ENCODE data around the gene C9.
"Not testable (repeated sequence)": the region's sequence is repeated elsewhere in the genome, so short reads cannot be mapped to it uniquely, and the experiment has no call there.

The C9 gene

GRCh38 chr5:39364367-39364766 is at the start of gene C9:
TSS of gene C9 (minus strand) at chr5:39364495. CDS start at chr5:39364464, 31 bp downstream.
- Histone ChIP-seq H3K36me3 (no peaks in the 10 kb centered on the region), H3K9ac (no peak within 1 kb of the TSS), H3K27me3 (no peaks in the 10 kb centered on the region), H3K27ac (no peak within 1 kb of the TSS), H3K4me3 (no peak within 1 kb of the TSS), H4K20me1 (peaks cover 0 to 13% (median 0%) of the 10 kb centered on the region in 11 experiments; a peak in 2 of 22 replicates), H3K4me2 (no peak within 1 kb of the TSS), H3K4me1 (peaks cover 0 to 4% (median 0%) of the 10 kb centered on the region in 10 experiments; a peak in 1 of 20 replicates), H3K9me3 (replicated peaks in 1 of 11) (no peaks in the 10 kb centered on the region)
- TF ChIP-seq Cebpa-rat (IDR thresholded peaks at IDR 0.05), result no peak

GRCh38 chr5:39413771-39414170 is 49.5 kb upstream of the C9 start:
- Histone ChIP-seq H3K4me1 (peaks cover 0 to 100% (median 22%) of the 10 kb centered on the region in 10 experiments; a peak in 14 of 20 replicates), H4K20me1 (peaks cover 0 to 100% (median 0%) of the 10 kb centered on the region in 11 experiments; a peak in 5 of 22 replicates)
- no peak for TF ChIP-seq Cebpa-rat (IDR thresholded peaks at IDR 0.05)

GRCh38 chr5:39412721-39413394 is 48.6 kb upstream of the C9 start:
- H3K9me3 ChIP-seq (replicated peaks in 1 of 11), result no peaks in the 10 kb centered on the region; a peak in 1 of 22 replicates
- 0 out of 22 replicates have a peak overlapping the region, but pooled peaks of 1 of the 11 experiments have one; percentile 18 for H3K9ac ChIP-seq
- no peak overlapping the region for H3K4me3 ChIP-seq
- no peaks in the 10 kb centered on the region for H3K27me3 ChIP-seq
- peaks cover 0 to 100% (median 22%) of the 10 kb centered on the region in 10 experiments; a peak in 14 of 20 replicates for H3K4me1 ChIP-seq
- H3K4me2 ChIP-seq, result peak overlapping the region in 5 of 11 experiments; percentile 19 to 98 (median 75); a peak in 8 of 22 replicates
- peaks cover 0 to 98% (median 0%) of the 10 kb centered on the region in 11 experiments; a peak in 8 of 22 replicates for H3K36me3 ChIP-seq
- H4K20me1 ChIP-seq, result peaks cover 0 to 100% (median 0%) of the 10 kb centered on the region in 11 experiments; a peak in 5 of 22 replicates
- peak overlapping the region in 4 of 11 experiments; percentile 6 to 70 (median 32); a peak in 6 of 22 replicates for H3K27ac ChIP-seq
- no peak for TF ChIP-seq Cebpa-rat (IDR thresholded peaks at IDR 0.05)

More at GRCh38 chr5:39413771-39414170, 49.5 kb upstream of the C9 start:
- H3K4me2 ChIP-seq, result peak overlapping the region in 3 of 11 experiments; percentile 75 to 98 (median 94); a peak in 6 of 22 replicates
- H3K27ac ChIP-seq, result no peak overlapping the region
- no peaks in the 10 kb centered on the region for H3K27me3 ChIP-seq
- no peaks in the 10 kb centered on the region; a peak in 1 of 22 replicates for H3K9me3 ChIP-seq (replicated peaks in 1 of 11)
- no peak overlapping the region for H3K4me3 ChIP-seq
- peaks cover 0 to 98% (median 0%) of the 10 kb centered on the region in 11 experiments; a peak in 8 of 22 replicates for H3K36me3 ChIP-seq
- H3K9ac ChIP-seq, result no peak overlapping the region

- H3K27ac ChIP-seq, result peak overlapping the region in 5 of 11 experiments; percentile 45 to 73 (median 57); a peak in 9 of 22 replicates
- H3K9me3 ChIP-seq (replicated peaks in 1 of 11), result no peaks in the 10 kb centered on the region; a peak in 1 of 22 replicates
- H3K27me3 ChIP-seq, result no peaks in the 10 kb centered on the region
- H3K36me3 ChIP-seq, result peaks cover 0 to 98% (median 0%) of the 10 kb centered on the region in 11 experiments; a peak in 8 of 22 replicates
- TF ChIP-seq Cebpa-rat (IDR thresholded peaks at IDR 0.05), result no peak
- peak overlapping the region in 2 of 11 experiments; percentile 46 to 61; a peak in 3 of 22 replicates for H3K9ac ChIP-seq
- peaks cover 0 to 100% (median 22%) of the 10 kb centered on the region in 10 experiments; a peak in 14 of 20 replicates for H3K4me1 ChIP-seq
- peaks cover 0 to 100% (median 0%) of the 10 kb centered on the region in 11 experiments; a peak in 5 of 22 replicates for H4K20me1 ChIP-seq
- H3K4me3 ChIP-seq, result 0 out of 20 replicates have a peak overlapping the region, but pooled peaks of 1 of the 10 experiments have one; percentile 17
- peak overlapping the region in 6 of 11 experiments; percentile 67 to 98 (median 76); a peak in 10 of 22 replicates for H3K4me2 ChIP-seq
These were observed 47.7 kb upstream of the C9 start for GRCh38 chr5:39411985-39412384.

GRCh38 chr5:39411061-39411460 is 46.8 kb upstream of the C9 start:
- Histone ChIP-seq H4K20me1 (peaks cover 0 to 100% (median 0%) of the 10 kb centered on the region in 11 experiments; a peak in 6 of 22 replicates), H3K4me2 (peak overlapping the region in 8 of 11 experiments; percentile 8 to 98 (median 74); a peak in 14 of 22 replicates), H3K4me1 (peaks cover 0 to 100% (median 22%) of the 10 kb centered on the region in 10 experiments; a peak in 14 of 20 replicates), H3K36me3 (peaks cover 0 to 98% (median 0%) of the 10 kb centered on the region in 11 experiments; a peak in 8 of 22 replicates), H3K4me3 (peak overlapping the region in 2 of 10 experiments; percentile 18 to 31; a peak in 3 of 20 replicates), H3K27ac (peak overlapping the region in 7 of 11 experiments; percentile 12 to 73 (median 53); a peak in 10 of 22 replicates), H3K27me3 (no peaks in the 10 kb centered on the region), H3K9ac (peak overlapping the region in 4 of 11 experiments; percentile 11 to 61 (median 48); a peak in 7 of 22 replicates), H3K9me3 (replicated peaks in 1 of 11) (no peaks in the 10 kb centered on the region; a peak in 1 of 22 replicates)
- no peak for TF ChIP-seq Cebpa-rat (IDR thresholded peaks at IDR 0.05)

GRCh38 chr5:39409033-39409432 is 44.7 kb upstream of the C9 start:
- no peak overlapping the region for H3K4me3 ChIP-seq
- peak overlapping the region in 3 of 11 experiments; percentile 75 to 98 (median 94); a peak in 5 of 22 replicates for H3K4me2 ChIP-seq
- no peaks in the 10 kb centered on the region for H3K27me3 ChIP-seq
- H3K27ac ChIP-seq, result peak overlapping the region in 1 of 11 experiments; percentile 70; a peak in 1 of 22 replicates
- peaks cover 0 to 98% (median 0%) of the 10 kb centered on the region in 11 experiments; a peak in 6 of 22 replicates for H4K20me1 ChIP-seq
- H3K9ac ChIP-seq, result no peak overlapping the region
- H3K36me3 ChIP-seq, result peaks cover 0 to 95% (median 0%) of the 10 kb centered on the region in 11 experiments; a peak in 8 of 22 replicates
- no peaks in the 10 kb centered on the region for H3K9me3 ChIP-seq (replicated peaks in 1 of 11)
- TF ChIP-seq Cebpa-rat (IDR thresholded peaks at IDR 0.05), result no peak
- peaks cover 0 to 97% (median 22%) of the 10 kb centered on the region in 10 experiments; a peak in 14 of 20 replicates for H3K4me1 ChIP-seq

GRCh38 chr5:39405083-39405843 is 41.0 kb upstream of the C9 start:
- H4K20me1 ChIP-seq, result peaks cover 0 to 91% (median 0%) of the 10 kb centered on the region in 11 experiments; a peak in 4 of 22 replicates
- no peaks in the 10 kb centered on the region for H3K27me3 ChIP-seq
- H3K4me2 ChIP-seq, result peak overlapping the region in 3 of 11 experiments; percentile 31 to 98 (median 94); a peak in 6 of 22 replicates
- no peak for TF ChIP-seq Cebpa-rat (IDR thresholded peaks at IDR 0.05)
- peaks cover 0 to 84% (median 0%) of the 10 kb centered on the region in 11 experiments; a peak in 8 of 22 replicates for H3K36me3 ChIP-seq
- peaks cover 0 to 96% (median 12%) of the 10 kb centered on the region in 10 experiments; a peak in 13 of 20 replicates for H3K4me1 ChIP-seq
- peaks cover 0 to 6% (median 0%) of the 10 kb centered on the region in 11 experiments; a peak in 1 of 22 replicates for H3K9me3 ChIP-seq (replicated peaks in 1 of 11)
- peak overlapping the region in 3 of 11 experiments; percentile 17 to 47 (median 23); a peak in 5 of 22 replicates for H3K27ac ChIP-seq
- peak overlapping the region in 1 of 11 experiments; percentile 8; a peak in 2 of 22 replicates for H3K9ac ChIP-seq
- no peak overlapping the region for H3K4me3 ChIP-seq

GRCh38 chr5:39403761-39404160 is 39.5 kb upstream of the C9 start:
- H3K36me3 ChIP-seq, result peaks cover 0 to 72% (median 0%) of the 10 kb centered on the region in 11 experiments; a peak in 8 of 22 replicates

GRCh38 chr5:39402140-39402539 is 37.8 kb upstream of the C9 start:
- H3K27me3 ChIP-seq; H3K9me3 ChIP-seq (replicated peaks in 1 of 11); H3K4me3 ChIP-seq: not testable (repeated sequence)
- Histone ChIP-seq H4K20me1 (peaks cover 0 to 80% (median 0%) of the 10 kb centered on the region in 11 experiments; a peak in 4 of 22 replicates), H3K9ac (peak overlapping the region in 3 of 11 experiments; percentile 34 to 84 (median 61); a peak in 4 of 22 replicates), H3K36me3 (peaks cover 0 to 68% (median 0%) of the 10 kb centered on the region in 11 experiments; a peak in 8 of 22 replicates), H3K27ac (peak overlapping the region in 5 of 11 experiments; percentile 28 to 99 (median 96); a peak in 8 of 22 replicates), H3K4me2 (peak overlapping the region in 4 of 11 experiments; percentile 83 to 92 (median 89); a peak in 7 of 22 replicates), H3K4me1 (peaks cover 11 to 93% (median 37%) of the 10 kb centered on the region in 10 experiments; a peak in 18 of 20 replicates)

More at GRCh38 chr5:39403761-39404160, 39.5 kb upstream of the C9 start:
- H3K9me3 ChIP-seq (replicated peaks in 1 of 11); H3K4me3 ChIP-seq; H3K27me3 ChIP-seq; H3K9ac ChIP-seq: not testable (repeated sequence)
- Histone ChIP-seq H3K4me2 (peak overlapping the region in 2 of 11 experiments; percentile 90 to 92; a peak in 3 of 22 replicates), H3K4me1 (peaks cover 11 to 93% (median 26%) of the 10 kb centered on the region in 10 experiments; a peak in 18 of 20 replicates), H3K27ac (peak overlapping the region in 2 of 11 experiments; percentile 51 to 99; a peak in 3 of 22 replicates), H4K20me1 (peaks cover 0 to 80% (median 0%) of the 10 kb centered on the region in 11 experiments; a peak in 4 of 22 replicates)
